NCI-H128 (cell line): Measurements from ENCODE around the gene PTPRCAP.

Experiments used
- DNase-seq: peaks from one replicate; lab custom pipeline; 2025; ENCODE audit not compliant: unreplicated experiment; lab: John Stamatoyannopoulos, UW

PTPRCAP gene

DNA sequence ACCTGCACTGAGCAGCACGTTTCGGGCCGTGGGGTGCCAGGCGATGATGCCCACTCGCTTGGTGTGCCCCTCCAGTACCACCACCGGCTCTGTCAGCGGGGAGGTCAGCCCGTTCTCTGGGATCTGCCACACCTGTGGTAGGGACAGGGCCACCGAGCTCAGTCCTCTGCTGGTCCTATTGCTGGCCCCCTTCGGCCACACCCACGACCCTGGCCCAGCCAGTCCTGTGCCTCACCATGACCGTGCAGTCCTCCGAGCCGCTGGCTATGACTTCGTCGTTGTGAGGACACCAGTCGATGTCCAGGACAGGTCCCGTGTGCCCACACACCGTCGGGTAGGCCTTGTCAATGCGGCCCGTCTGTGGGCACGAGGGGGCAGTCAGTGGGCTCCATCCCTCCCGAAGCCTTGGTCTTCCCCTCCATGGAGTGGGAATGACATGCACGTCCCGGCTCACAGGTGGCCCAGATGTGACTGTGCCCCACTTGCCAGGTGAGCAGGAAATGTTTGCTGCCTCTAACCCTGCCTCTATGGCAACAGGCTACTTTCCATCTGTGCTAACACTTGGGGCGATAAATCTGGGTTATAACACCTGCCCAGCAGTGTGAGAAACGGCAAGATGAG lies 4.4 kb upstream of the PTPRCAP start:
- no peak for DNase-seq

DNA sequence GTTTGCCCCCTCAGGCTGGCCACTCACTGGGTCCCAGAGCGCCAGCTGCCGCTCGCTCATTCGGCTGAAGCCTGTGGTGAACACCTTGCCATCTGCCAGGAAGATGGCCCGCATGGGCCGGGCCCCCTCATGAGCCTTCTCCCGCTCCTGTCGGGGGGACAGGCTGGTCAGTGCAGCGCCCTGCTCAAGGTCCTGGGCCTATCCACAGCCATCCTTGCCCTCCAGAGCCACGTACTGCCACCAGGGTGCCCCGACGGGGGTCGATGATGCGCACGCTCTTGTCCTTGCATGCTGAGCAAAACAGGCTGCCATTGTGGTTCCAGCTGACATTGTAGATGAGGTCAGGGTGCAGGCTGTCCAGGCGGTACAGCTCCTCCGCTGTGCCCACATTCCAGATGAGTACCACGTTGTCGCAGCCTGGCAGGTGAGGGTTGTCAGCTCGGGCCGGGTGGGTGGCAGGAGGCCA lies 3.6 kb upstream of the PTPRCAP start:
- DNase-seq = no peak

DNA sequence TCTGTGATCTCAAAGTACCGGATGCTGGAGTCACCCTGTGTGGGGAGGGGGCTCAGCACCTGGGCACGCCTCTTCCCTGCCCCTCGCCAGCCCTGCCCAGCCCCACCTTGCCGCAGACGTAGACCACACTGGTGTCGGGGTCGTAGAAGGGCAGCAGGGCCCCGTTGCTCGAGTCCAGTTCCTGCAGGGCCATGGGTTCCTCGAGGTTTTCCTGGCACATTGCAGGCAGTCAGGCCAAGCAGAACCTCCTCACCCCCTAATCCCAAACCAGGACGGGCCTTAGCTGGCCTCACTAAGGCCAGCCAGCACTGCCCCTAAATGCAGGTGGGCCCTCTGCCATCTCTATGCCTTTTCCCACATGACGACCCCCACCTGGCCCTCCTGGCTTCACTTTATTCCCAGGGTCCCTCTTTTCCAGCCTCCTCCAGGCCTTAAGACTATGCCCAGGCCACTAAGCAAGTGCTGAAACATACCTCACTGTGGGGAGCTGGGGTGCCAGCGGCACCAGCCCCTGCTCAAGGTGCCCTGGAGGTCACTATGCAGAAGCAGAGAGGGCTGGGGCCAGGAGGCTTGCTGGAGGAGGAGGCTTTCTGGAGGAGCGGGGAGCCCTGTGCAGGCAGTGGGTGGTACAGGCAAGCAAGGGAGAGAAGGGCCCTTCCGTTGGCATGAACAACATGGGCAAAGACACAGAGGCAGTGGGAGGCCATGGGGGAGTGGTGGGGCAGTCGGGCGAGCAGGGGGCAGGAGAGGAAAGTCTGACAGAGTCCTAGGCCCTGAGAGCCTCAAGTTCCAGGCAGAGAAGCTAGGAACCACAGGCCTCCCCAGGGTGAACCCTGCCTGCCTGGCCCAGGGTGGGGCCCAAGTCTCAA lies 3.0 kb upstream of the PTPRCAP start:
- DNase-seq = no peak

DNA sequence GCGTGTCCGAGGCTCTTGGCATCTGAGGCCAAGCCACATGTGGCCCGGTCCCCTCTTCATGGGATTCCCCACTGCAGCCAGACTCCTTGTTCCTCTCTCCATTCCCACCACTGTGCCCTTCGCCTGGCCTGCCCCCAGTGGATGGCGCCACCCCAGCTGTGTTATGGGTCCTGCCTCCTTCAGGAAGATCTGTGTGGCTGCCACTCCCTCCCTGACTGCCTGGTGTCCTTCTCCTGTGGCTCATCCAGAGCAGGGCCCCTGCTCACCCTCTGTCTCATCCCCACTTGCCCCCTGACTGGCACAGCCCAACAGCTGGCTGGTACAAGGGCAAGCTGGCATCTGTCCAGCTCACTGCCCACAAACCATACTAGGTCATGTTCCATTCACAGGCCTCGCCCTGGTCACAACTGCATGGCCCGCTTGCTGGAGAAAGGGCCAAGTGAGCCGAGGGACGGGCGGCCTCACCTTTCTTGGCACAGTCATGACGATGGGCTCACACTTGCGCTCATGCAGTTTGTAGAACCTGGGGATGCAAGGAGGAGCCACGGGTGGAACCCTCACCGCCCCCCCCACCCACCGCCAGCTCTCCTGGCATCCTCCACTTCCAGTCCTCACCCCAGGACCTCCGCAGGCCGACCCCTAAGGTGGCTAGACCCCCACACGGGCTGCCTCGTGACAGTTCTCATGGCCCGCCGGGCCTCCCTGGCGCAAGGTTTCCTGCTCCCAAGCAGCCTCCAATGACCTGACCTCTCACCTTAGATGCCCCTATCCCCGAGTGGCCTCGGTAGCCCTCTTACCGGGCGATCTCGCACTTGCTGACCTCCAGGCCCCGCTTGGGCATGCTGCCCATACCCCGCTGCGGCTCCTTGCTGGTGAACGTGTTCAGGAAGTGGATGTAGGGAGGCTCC lies 2.1 kb upstream of the PTPRCAP start:
- DNase-seq = no peak

DNA sequence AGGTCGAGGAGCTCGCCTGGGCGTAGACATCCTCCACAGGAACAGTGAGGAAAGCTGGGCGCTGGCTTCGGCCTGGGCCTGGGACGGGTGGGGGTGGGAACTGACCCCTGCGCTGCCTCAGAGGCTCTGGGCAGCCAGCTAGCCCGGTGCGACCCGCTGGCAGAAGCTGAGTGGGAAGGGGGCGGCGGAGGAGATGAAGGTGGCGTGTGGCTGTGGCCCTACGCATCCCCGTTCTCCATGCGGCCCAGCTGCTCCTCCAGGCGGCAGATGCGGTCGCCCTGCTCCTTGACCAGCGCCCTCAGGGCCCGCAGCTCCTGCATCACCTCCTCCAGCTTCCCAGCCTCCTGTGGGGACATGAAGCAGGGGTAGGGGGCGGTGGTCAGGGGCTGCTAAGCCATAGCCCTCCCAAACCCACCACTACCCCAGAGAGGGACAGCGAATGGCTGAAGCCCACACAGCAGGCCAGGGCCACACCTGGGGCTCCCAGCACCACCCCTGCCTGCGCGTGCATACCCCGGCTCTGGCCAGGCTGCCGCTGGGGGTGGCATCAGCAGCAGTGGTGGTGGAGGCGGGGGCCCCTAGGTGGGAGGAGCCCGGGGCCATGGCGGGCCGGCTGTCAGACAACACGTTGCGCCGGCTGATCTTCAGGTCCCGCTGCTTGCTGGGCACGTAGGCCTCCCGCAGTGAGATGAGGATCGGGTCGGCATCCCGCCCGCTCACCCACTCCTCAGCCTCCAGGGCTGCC lies 848 bp upstream of the PTPRCAP start:
- no peak for DNase-seq

DNA sequence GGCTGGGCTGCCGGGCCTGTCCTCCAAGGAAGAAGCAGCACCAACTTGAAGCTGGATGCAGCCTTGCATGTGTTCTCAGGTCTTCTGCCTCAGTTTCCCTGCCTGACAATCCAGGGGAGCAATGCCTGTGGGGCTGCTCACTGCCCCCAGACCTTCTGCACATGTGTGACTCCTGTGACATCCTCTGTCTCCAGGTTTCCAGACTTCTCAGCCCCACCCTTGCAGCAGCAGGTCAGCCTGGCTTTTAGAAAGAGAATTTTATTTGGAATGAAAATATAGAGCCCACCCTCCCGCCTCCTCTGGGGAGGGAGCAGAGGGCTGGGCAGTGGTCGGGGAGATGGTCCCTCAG lies 301 bp upstream of the PTPRCAP start:
- no peak for DNase-seq

DNA sequence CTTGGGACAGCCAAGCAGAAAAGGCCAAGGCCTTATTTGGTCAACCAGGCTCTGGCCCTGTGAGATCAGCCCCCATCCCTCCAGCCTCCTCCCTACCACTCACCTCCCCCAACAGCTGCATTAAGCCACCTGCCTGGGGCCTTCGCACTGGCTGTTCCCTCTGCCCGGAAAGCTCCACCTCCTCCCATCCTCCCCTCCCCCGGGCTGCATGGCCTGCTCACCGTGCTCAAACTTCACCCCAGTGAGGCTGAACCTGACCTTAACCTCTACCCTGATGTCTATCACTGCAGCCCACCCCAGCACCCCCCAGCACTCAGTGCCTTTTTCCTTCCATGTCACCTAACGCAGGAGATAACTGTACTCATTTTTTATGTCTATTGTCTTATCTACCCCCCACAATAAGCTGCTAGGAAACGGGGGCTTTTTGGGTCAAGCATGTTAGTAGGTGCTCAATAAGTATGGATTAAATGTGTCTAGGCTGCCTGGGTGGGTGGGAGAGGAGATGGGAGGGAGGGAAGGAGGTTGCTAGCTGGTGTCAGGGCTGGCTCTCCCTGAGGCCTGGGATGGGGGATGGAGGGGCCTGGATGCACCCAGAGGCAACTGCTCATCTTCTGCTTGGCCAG lies 912 bp downstream of the PTPRCAP start:
- DNase-seq = no peak

DNA sequence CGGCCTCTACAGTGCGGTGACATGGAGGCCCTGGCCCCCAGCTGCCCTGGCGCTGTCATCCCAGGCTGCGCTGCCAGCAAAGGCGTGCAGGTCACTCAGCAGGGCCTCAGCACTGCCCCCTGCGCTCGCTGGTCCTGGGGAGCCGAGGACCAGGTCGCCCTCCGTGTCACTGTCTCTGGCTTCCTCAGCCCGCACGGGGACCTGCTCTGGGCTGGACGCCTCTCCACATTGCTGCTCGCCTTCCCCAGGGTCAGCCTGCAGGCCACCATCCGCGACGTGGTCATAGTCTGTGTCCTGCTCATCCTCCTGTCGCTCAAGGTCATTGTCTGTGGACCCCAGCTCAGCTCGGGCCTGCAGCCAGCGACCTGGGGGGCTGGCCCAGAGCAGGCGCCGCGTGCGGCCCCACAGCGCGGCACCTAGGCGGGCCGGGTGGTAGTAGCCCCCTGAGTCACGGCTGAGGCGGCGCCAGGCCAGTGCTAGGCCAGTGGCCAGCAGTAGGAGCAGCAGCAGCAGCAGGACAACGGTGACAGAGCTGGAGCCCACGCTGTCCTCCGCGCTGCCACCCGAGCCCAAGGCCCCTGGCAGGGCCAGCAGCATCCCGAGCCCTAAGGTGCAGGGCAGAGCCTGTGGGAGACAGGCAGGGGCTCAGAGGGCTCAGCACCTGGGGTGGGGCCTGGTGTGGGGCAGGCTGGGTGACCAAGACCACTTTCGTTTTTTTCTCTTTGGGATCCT lies 1.6 kb downstream of the PTPRCAP start:
- DNase-seq = no peak

DNA sequence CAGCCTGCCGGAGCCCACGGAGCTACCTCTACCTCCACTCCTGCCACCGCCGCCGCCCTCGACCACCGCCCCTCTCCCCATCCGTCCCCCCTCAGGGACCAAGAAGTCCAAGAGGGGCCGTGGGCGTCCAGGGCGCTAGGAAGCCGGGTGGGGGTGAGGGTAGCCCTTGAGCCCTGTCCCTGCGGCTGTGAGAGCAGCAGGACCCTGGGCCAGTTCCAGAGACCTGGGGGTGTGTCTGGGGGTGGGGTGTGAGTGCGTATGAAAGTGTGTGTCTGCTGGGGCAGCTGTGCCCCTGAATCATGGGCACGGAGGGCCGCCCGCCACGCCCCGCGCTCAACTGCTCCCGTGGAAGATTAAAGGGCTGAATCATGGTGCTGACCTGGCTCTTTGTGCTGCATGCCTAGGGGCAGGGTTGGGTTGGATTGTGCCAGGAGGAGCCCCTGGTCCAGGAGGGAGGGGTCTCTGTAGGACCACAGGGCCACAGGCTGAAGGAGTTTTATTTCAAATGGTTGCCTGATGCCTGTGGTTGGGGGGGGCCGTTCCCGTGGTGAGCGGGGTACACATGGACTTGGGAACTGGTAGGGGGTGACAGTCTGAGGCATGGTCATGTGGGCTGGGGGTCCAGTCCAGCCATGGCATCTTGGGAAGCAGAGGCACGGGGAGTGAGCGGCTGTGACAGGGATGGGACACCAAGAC lies 2.3 kb downstream of the PTPRCAP start:
- no peak for DNase-seq

DNA sequence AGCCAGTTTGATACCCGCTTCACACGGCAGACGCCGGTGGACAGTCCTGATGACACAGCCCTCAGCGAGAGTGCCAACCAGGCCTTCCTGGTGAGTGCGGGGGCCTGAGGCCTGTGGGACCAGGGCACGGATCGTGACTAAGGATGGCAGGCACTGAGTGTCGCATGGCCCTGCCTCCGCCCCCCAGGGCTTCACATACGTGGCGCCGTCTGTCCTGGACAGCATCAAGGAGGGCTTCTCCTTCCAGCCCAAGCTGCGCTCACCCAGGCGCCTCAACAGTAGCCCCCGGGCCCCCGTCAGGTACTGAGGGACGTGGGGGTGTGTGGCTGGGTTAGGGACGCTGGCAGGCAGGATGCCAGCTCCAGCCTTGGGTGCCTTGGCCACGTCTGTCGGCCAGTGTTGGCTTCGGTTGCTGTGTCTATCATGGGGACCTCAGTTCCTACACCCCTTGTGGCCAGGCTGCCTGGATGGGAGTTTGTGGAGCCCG lies 3.0 kb downstream of the PTPRCAP start:
- no peak for DNase-seq

DNA sequence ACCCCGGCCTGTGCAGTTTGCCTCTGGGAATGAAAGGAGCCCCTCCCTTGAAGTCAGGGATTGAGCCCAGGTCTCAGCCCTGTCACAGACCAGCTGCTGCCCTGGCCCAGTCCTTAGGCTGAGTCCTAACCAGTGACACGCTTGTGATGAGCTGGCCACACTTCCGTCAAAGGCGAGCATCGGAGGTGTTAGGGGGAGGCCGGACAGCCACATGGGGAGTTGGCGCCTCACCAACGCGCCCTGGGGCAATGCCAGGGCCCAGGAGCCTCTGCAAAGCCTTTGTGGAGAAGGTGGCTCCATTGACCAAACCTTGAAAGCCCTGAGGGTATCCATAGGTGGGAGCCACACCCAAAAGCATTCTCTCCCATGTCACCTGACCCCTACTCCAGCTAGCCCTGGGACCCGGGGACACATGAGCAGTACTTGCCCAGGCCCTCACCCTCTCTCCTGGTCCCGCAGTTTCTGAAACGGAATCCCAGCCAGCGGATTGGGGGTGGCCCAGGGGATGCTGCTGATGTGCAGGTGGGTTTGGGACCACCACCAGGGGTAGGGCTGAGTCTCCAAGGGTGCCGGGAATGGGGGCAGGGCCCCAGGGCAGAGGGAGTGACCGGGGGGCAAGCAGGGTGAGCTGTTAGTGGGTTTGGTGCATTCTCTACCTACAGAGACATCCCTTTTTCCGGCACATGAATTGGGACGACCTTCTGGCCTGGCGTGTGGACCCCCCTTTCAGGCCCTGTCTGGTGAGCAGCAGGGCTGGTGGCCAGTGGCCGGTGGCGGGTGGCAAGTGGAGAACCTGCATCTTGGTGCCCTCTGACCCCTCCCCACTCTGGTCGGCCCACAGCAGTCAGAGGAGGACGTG lies 3.7 kb downstream of the PTPRCAP start:
- no peak for DNase-seq

DNA sequence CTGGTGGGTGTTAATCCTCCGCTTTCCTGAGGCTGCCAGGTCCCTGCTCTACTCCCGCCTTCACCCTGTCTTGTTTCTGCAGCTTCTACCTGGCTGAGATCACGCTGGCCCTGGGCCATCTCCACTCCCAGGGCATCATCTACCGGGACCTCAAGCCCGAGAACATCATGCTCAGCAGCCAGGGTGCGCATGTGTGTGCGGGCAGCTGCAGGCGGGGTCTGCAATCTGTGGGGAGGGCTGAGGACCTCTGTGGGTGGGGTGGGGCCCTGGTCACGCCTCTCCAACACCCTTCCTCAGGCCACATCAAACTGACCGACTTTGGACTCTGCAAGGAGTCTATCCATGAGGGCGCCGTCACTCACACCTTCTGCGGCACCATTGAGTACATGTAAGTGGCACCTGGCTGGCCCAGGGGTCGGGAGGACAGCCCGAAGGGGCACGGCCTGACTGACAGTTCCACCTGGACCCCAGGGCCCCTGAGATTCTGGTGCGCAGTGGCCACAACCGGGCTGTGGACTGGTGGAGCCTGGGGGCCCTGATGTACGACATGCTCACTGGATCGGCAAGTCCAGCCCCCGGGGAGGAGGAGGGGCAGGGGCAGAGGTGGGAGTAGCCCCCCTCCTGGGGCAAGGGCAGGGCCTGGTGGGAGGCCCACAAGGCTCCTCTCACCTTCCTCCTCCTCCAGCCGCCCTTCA lies 4.7 kb downstream of the PTPRCAP start:
- DNase-seq = no peak

DNA sequence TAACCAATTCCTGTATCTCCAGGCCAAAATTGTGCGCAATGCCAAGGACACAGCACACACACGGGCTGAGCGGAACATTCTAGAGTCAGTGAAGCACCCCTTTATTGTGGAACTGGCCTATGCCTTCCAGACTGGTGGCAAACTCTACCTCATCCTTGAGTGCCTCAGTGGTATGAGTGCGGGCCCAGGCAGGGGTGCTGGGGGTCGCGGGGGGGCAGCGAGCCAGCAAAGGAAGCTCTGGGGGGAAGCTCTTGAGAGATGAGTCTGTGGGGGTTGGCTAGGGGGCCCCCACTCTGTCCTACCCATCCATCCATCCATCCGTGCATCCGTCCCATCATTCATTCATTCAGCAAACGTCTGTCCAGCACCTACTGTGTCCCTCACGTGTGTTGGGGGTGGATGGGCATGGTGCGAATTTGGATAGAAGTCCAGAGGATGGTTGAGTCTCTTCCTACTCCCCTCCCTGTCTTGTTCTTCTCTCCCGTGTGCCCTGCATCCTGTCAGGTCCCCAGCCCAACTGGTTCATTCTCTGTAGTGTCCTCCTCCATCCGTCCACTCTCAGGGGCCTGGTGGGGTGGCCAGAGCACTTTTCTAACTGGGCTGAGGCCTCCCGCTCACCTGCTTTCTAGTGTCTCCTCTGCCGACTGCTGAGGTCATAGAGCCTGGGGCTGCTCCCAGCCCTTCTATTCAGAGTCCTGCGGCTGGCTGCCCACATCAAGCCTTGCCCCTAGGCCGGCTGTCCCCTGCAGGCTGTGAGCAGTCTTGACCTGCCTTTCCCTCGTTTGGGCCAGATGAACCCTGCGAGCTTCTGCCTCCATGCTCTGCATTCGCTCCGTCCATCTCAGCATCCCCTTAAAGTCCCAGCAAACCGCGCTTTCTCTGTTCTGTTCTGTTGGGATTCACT lies 5.9 kb downstream of the PTPRCAP start:
- no peak for DNase-seq

DNA sequence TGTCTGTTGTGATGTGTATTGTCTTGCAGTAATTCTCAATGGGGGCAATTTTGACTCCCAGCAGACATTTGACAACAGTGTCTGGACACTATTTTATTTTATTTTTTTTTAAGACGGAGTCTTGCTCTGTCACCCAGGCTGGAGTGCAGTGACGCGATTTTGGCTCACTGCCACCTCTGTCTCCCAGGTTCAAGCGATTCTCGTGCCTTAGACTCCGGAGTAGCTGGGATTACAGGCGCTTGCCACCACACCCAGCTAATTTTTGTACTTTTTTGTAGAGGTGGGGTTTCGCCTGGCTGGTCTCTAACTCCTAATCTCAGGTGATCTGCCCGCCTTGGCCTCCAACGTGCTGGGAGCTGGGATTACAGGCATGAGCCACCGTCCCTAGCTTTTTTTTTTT lies 7.8 kb downstream of the PTPRCAP start:
- DNase-seq = no peak

DNA sequence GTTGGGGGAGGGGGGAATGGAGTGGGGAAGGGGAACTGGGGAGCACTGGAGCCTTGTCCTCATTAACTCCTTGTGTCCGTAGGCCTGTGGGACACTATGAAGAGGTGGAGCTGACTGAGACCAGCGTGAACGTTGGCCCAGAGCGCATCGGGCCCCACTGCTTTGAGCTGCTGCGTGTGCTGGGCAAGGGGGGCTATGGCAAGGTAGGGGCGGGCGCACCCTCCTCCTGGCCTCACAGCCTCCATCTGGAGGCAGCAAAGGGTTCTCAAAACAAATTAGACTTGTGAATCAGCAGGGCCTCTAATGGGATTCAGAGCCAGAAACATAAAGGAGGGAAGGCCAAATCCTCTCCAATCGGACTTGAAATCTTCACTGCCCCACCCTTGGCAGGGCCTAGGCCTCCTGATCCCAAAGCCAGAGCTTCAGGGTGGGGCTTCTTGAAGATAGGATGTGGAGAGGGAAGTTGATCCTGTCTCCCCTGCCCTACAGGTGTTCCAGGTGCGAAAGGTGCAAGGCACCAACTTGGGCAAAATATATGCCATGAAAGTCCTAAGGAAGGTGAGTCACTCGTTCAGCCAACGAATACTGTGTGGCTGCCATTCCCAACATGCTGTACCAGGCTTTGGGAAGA lies 8.3 kb downstream of the PTPRCAP start:
- no peak for DNase-seq
